ENCODE results near the gene QSOX2.

QSOX2 gene

DNA sequence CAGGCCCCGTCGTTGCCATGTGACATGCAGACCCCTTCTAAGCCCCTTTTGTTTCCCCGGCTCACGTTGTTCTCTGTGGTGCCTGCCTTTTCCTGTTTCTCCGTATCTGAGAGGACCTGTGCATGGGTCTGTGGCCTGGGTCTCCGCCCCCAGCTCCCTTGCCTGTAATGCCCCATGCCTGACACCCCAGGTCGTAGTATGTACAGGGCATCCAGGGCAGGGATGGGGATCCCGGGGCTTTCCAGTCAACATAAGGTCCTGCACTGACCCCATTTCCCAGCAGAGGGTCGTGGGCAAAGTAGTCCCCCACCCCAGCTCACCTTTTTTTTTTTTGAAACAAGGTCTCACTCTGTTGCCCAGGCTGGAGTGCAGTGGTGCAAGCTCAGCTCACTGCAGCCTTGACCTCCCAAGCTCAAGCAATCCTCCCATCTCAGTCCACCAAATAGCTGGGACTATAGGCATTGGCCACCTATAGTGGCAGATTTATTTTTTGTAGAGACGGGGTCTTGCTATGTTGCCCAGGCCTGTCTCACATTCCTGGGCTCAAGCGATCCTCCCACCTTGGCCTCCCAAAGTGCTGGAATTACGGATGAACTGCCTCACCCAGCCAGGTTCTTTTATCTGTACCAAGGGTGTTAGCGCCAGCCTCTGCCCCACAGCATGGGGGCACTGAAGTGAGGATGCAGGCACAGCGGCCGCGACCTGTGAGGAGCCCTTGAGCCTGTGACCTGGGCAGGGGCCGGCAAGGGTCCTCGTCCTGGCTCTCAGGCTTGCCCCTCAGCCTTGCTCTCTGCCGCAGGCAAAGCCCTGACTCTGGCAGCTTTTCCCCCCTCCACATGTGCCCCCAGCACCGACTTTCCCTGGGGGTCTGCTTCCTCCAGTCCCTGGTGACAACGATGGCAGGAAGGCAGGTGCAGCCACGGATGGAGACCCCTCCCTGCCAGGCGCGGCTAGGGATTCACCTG is 19.1 kb upstream of the QSOX2 start:
- DNase-seq (ENCODE audit: low spot score) = no peak

DNA sequence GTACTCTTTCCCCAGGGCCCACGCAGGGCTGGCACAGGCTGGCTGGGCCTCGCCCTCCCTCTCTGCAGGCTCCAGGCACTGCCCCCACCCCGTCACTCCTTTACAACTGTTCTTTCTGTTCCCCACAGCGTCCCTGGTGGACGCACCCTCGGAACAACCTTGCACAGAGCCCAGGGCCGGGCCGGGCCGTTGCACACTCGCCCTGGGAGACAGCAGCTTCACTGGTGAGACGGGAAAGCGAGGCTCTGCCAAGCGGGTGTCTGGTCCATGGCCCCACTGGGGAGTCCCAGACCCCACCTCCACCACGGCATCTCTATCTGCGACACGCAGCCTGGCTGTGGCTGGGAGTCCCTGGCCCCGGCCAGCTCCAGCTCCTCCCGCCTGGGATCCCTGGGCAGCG is 18.4 kb upstream of the QSOX2 start:
- no peak for DNase-seq (ENCODE audit: low spot score)

DNA sequence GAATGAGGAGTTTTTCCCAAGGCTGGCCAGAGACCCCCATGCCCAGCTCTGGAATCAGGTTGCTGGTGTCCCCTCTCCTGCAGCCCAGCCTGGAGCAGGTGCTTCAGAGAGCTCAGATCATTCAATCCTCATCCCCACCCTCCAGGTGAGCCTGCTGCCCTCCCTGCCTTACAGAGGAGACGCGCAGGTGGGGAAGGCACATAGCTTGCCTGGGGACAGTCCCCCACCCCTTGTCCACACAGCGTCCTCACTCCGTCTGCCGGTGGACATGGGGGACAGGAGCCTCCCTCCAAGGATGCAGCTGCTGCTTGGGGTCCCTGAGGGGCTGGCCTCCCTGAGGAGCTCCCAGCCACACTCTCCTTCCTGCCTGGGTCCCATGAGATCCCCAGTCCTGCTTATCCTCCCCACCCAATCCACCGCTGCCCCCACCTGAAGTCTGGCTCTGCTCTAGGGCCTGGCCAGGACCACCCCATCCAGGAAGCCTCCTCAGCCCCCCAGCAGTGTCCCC is 17.1 kb upstream of the QSOX2 start:
- DNase-seq (ENCODE audit: low spot score) = no peak

DNA sequence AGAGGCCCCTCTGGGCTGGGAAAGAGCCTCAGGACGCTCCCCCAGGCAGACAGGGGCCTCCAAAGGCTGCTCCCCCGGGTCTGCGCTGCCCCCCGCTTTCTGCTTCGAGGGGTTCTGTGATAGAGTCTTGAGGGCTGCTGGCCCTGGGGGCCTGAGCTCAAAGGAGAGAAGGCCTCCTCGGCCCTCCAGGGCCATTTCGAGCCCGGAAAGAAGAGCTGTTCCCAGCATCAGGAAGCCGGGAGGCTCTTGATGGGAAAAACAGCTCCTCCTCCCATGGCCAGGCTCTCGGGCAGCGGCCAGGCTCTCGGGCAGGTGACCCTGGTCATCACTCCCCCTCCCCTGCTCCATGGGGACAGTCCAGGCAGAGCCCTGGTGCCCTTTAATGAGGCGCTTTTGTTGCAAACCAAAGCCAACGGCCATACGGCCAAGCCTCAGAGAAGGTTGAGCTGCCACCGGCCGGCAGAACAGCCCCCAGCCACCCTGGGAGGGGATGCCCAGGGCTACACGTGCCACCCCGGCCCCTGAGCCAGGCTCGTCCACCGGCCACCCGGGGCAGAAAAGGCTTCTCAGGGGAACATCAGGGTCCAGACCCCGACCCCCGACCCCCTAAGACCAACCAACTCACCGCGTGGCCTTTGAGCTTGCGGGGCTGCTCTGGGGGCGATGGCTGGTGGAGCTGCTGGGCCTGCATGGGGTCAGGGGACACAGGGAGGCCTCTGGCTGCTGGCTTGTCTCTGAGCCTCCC is 16.2 kb upstream of the QSOX2 start:
- DNase-seq (ENCODE audit: low spot score) = no peak

DNA sequence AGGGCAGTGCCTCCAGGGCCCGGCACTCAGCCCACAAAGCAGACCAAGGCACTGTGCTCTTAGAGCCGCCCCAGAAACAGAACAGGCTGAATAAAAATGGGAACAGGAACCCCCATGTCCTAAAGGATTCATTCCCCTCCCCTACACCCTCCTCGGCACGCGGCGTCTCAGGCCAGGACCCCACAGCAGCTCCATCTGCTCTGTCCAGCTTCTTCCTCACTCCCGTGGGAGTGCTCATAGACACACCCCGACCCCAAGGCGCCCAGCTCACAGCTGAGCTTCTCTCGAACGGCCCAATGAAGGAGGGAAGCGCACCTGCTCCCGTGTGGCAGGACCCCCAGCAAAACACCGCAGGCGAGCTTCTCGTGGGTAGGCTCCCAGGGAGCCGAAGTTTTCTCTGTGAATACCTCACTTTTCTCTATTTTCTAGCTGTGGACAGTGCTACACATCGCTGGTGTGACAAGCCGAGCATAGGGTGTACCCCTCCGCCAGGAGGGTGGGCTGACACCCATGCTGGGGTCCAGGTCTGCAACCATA is 15.4 kb upstream of the QSOX2 start:
- DNase-seq (ENCODE audit: low spot score) = no peak

DNA sequence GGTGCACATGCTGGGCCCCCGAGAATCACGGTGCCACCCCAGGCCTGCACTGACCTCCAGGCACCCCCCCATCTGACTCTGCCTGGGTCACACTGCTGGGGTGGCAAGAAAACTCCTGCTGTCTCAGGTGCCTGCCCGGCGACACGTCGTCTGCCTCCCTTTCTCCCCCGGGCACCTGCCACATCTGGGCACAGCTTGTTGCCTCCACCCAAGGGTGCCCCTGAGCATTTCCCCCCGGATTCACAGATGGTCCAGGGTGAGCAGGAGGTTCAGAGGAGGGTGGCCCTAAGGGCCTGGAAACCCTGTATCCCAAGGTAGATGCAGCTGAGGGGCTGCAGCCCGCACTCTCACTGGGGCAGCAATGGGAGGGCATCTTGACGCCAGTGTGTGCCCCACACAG is 14.9 kb upstream of the QSOX2 start:
- no peak for DNase-seq (ENCODE audit: low spot score)

DNA sequence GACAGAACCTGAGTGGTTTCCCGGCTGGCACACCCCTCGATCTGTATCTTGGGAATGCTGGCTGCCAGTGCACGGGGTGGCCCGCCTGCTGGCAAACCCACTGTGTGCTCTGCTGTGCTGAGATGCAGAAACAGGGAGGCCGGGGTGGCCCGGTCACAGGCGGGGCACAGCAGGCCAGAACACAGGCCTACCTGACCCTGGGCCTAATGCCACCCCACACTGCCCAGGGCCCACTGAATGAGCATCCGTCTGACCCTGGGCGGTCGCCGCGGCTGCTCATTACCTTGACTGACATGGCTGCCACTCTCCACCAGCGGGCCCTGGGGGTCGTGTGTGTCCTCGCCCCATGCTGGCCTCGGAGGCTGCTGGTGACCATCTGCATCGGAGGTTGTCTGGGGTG is 14.2 kb upstream of the QSOX2 start:
- no peak for DNase-seq (ENCODE audit: low spot score)

DNA sequence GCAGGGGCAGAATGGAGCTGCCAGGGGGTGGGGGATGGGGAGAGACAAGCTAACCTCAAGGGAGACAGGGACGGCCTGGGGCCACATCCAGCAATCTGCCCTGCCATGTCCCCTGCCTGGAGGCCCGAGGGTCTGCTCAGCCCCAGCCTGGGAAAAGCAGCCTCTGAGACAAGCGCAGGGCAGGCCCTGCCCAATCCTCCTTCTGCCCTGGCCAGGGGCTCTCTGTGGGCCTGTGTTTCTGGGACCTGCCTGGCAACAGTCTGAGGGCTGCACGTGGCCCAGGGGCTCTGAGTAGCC is 13.9 kb upstream of the QSOX2 start:
- no peak for DNase-seq (ENCODE audit: low spot score)

DNA sequence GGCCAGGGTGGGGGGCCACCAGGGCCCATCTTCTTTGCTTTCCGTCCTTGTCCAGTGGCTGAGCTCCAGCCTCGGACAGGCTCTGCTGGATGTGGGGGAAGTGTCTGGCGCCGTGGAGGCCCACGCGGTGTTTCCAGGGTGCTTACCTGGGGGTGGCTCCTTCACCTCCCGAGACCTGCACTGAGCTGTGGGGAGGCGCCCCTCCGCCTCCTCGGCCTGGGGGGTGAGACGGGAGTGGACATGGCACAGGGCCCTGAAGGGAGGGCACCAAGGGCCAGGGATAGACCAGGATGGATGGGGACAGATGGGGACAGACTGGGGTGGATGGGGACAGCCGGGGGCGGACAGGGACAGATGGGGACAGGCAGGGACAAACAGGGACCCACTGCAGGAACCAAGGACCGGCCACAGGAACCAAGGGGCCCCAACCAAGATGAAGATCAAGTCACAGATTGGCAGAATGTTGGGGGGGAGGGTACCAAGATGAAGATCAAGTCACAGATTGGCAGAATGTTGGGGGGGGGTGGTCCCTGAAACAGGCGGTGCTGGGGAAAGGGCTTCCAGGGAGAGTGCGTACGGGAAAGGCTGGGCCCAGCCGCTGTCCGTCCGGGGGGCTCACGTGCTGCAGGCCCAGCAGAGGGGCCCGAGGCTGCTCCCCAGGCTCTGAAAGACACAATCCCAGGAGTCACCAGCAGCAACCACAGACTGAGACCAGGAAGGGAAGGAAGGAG is 13.3 kb upstream of the QSOX2 start:
- DNase-seq (ENCODE audit: low spot score) = no peak

DNA sequence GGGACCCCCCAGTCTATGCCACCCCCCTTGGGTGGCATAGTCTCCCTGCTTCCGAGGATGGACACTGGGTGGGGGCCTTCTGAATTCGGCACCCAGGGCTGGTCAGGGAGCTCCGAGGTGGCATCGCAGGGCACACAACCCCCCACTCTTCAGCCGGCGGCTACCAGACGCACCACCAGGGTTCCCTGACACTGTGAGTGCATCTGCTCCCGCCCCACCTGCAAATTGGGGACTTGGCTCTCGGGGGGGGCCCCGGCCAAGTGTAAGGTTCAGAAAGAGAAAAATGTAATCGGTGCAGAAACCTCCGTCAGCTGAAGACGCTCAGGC is 12.7 kb upstream of the QSOX2 start:
- no peak for DNase-seq (ENCODE audit: low spot score)

DNA sequence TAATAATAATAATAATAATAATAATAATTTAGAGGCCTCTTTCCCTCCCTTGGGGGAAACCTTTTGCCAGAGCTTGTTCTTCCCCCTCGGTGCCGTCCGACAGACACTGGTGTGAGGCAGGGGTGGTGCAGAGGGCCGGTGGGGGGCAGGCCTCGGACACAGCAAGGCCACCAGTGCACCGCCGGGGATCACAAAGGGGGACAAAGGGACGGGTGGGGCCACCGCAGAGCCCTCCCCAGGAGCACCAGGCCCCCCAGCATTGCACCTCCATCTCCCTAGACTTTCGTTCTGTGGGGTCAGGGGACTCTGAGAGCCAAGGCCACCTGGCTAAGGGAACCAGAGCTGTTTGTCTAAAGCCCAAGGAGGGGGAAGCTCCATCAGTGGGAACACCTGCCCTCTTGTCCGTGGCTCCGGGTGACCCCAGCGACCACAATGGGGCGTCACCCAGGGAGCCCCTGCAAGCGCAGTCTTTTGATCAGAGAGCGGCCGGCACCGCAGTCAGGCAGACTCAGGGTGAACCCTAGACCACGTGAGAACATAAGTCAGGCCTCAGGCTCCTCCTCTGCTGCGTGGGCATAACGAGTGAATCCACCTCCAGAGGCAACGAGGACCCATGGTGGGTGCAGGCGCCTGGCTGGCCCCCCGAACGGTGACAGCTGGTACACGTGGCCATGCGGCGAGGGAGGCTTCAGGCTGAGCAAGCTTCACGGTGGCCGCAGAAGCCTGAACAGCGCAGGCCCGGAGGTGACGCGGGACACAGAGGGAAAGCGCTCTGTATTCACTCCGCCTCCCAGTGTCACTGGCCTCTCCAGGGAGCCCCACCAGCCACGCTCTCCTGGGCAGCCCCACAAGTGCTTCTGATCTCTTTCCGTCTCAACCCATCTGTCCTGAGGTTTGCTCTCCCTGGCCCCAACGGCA is 12.0 kb upstream of the QSOX2 start:
- no peak for DNase-seq (ENCODE audit: low spot score)

DNA sequence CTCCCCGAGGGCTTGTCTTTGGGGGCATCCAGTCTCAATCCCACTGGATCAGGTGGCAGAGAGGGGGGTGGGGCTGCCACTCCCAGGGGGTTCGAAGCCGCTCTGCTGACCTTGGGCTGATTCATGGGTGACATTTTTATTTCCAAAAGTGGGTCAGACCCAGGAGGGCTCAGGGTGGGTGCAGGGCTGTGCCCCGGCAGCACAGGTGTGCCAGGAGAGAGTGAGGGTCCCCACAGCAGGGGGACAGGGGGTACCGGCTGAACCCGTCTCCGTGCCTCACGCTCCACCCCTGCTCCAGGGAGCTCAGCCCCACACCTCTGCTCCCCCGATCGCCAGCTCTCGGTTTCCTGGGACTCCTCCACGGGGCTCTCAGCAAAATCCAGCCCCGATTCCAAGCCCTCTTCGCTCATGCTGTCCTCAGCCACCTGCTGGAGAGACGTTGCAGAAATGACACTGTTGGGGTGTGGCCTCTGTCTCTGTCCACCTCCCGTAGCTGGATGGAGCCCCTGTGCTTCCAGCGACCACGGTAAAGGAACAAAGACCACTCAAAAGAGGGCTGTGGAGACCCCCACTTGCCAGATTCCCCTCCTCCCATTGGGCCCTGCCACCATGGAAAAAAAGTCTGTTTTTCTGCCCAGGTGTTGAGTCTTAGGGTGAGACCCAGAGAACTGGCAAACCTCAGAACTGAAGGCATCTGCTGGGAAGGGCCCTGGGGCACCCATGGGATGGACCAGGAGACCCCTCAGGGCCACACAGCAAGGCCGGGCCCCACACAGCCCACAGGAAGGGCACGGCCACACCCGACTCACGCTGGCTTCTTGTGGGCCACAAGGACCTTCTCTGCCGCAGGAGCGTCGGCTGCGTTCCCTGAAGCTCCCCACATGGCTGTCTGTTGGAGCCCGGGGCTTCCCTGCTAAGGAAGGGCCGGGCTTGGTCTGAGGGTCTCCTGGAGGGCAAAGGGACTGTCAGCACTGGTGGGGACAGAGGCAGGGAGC is 10.6 kb upstream of the QSOX2 start:
- no peak for DNase-seq (ENCODE audit: low spot score)

DNA sequence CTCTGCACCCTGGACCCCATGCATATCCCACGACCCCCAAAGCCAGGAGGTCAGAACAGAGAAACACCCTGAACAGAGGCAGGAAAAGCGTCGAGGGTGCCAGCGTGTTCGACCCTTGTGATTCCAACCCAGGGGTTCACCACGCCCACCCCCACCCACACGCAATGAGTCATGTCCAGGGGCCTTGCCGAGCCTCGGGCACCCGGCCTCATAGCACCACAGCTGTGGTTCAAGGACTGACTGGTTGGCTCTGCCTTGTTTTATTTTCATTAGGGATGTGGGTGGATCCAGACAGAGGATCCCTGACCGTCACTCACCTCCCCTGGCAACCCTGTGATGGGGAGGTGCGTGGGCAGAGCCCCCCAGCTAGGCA is 9.5 kb upstream of the QSOX2 start:
- no peak for DNase-seq (ENCODE audit: low spot score)

DNA sequence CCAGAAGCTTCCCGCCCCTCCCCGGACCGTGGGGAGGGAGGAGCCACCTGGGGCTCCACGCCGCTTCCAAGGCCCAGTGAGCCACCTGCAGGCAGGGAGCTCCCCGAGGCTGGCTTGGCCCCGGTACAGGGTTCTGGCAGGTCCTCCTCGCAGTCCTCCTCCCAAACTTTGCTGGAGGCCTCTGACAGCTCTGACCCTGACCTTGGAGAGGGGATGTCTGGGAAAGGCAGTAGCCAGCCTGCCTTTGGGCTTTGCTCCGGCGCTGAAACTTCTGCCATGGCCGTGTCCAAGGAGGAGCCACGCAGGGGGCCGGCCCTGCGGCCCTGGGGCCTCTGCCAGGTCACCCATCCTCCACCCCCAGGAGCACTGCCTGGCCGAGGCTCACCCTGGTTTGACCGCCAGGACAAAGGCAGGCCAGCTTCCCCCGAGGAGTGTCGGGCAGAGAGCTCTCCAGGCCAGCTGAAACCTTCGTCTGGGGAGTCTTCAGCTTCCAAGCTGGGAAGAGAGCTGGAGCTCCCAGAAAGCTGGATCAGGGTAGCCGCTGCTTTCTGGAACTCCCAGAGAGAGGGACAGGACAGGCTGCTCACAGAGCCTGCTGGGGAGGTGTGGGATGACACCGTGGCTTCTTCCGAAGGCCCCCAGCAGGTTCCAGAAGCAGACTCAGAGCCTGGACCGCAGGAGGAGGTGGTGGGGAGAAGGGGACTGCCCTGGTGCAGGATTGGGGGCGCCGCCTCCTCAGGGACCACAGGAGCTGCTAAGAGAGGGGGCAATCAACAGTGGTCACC is 9.0 kb upstream of the QSOX2 start:
- no peak for DNase-seq (ENCODE audit: low spot score)

DNA sequence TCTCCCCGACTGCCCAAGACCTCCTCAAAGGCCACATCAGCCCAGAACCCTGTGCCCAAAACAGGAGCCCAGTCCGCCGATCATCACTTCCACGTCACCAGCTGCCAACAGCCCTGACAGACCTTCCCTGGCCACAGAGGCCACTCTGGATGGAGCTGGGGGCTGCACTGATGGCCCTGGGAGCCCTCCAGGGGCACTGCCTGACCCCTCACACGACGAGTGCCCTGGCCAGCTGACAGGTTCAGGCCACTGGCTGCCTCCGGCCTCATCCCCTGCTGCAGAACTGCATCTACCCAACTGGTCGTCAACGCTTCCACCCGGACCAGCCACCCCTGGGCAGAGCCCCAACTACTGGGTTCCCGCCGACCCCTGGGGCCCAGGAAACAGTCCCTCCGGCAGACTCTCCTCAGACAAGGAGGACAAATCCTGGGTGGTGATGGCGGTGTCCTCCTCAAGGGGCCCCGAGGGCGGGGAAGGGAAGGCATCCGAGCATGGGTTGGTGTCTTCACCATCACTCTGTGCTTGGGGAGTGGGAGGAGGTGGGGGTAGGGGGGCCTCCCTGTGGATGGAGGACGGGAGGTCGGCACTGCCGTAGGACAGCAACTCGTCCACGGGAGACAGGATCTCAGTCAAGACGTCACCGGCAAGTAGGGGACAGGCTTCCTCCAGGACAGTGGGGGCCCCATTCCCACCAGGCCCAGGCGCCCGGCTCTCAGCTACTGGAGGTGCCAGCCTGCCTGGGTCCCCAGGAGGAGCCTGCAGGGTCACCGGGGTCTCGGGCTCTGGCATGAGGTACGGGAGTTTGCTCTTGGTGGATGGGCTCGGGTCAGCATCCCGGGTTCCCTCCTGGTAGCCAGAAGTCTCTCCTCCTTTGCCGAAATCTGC is 7.9 kb upstream of the QSOX2 start:
- DNase-seq (ENCODE audit: low spot score) = no peak

DNA sequence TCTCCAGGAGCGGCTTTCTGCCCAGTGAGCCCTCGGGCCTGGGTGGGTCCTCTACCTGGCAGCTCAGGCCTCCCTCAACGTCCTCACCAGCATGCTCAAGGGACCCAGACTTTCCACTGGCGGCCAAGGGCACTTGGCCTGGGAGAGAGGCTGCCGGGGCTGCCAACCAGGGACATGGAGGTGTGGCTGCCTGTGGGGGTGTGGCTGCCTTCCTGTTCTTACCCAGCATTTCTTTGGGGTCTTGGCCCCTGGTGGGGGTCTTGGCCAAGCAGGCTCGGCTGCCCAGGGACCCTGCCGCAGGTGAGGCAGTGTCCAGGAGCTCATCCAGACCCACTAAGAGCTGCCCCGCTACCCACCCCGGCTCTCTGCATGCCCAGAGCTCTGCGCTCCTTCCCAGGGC is 7.2 kb upstream of the QSOX2 start:
- DNase-seq (ENCODE audit: low spot score) = no peak

DNA sequence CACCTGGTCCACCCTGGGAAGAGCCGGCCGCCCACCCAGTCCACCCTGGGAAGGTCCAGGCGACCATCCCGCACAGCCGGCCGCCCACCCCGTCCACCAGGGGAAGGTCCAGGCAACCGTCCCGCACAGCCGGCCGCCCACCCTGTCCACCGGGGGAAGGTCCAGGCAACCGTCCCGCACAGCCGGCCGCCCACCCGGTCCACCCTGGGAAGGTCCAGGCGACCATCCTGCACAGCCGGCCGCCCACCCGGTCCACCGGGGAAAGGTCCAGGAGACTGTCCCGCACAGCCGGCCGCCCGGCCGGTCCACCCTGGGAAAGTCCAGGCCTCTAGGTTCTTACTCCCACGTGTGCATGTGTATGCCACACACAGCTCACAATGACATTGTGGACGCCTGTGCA is 6.7 kb upstream of the QSOX2 start:
- DNase-seq (ENCODE audit: low spot score) = no peak

All from AG08395 (cell line).